T-cell (primary cell): ENCODE results near the gene PEX13. TPM values are rescaled to one million over a fixed set of nuclear protein-coding genes. Genes with fewer than 3 reads are reported as not detected.
"Not testable (repeated sequence)": the region's sequence is repeated elsewhere in the genome, so short reads cannot be mapped to it uniquely, and the experiment has no call there.

Source experiments
- ATAC-seq, 4 experiments: fragments of 200-7000 bp in 3 of 4; fragments of 150-1000 bp in 1 of 4; cut with Tn5 transposase; replicated peaks in 1 of 4; 1 replicate in 3 of 4; 2 replicates in 1 of 4; pipeline ENCODE4 v1.10.0; 2021; ENCODE audit warnings: moderate library complexity in 3 of 4, mild to moderate bottlenecking in 2 of 4, moderate number of reproducible peaks in 1 of 4
- CTCF ChIA-PET, 2 donors: fragments of 300-600 bp; sonication (Branson Sonifier 250); formaldehyde crosslinking; loops; one replicate each; lab custom pipeline; 2022; ENCODE audit warnings: antibody characterized with exemption in 2 of 2; lab: Charles Lee
- POLR2A ChIA-PET, 2 donors: fragments of 300-600 bp; sonication (Branson Sonifier 250); formaldehyde crosslinking; loops; one replicate each; lab custom pipeline; 2022; ENCODE audit warnings: antibody characterized with exemption in 2 of 2; lab: Charles Lee
- DNase-seq, 35 experiments: peaks; one replicate each; pipeline versions ENCODE4 v3.0.0 to v3.0.0-alpha.2; 2013 to 2023
- H3K27ac ChIP-seq: one replicate; pipeline ENCODE4 v1.5.1; 2013; ENCODE audit warnings: low read length
- H3K27me3 ChIP-seq, 2 experiments: replicated peaks in 1 of 2; 1 replicate in 1 of 2; 2 replicates in 1 of 2; pipeline versions ENCODE4 v1.6.1 to v1.7.0; 2013; ENCODE audit warnings: low read length in 1 of 2, mixed read lengths in 1 of 2; ENCODE audit not compliant: control insufficient read depth in 2 of 2, insufficient read depth in 2 of 2; ENCODE audit errors: extremely low read depth in 1 of 2
- H3K36me3 ChIP-seq, 2 donors: 1 replicate in 1 of 2; 2 replicates in 1 of 2; pipeline versions ENCODE4 v1.6.1 to v1.7.0; 2013; ENCODE audit warnings: low read length in 1 of 2; ENCODE audit not compliant: control insufficient read depth in 2 of 2, insufficient read depth in 1 of 2; ENCODE audit errors: extremely low read depth in 1 of 2
- H3K4me1 ChIP-seq, 2 experiments: 1 replicate in 1 of 2; 2 replicates in 1 of 2; pipeline versions ENCODE4 v1.6.1 to v1.7.0; 2013; ENCODE audit warnings: low read length in 2 of 2, mixed read lengths in 1 of 2; ENCODE audit not compliant: insufficient read depth in 2 of 2, control insufficient read depth in 1 of 2; ENCODE audit errors: extremely low read depth in 1 of 2
- H3K4me3 ChIP-seq, 2 donors: 1 replicate in 1 of 2; 2 replicates in 1 of 2; pipeline versions ENCODE4 v1.5.1 to v1.7.0; 2013; ENCODE audit warnings: mild to moderate bottlenecking in 2 of 2, low read length in 1 of 2, moderate library complexity in 1 of 2; ENCODE audit not compliant: control insufficient read depth in 1 of 2; ENCODE audit errors: extremely low read depth in 1 of 2
- H3K9me3 ChIP-seq: 2 replicates; pipeline ENCODE4 v1.7.0; 2013
- H3K27ac Mint-ChIP-seq, 2 donors: one replicate each; pipeline ENCODE4 v1.8.0; 2020 to 2021; ENCODE audit warnings: mild to moderate bottlenecking in 2 of 2, mixed read lengths in 2 of 2
- H3K27me3 Mint-ChIP-seq, 2 donors: one replicate each; pipeline ENCODE4 v1.8.0; 2021 to 2022; ENCODE audit warnings: mixed read lengths in 2 of 2
- H3K36me3 Mint-ChIP-seq: one replicate; pipeline ENCODE4 v1.8.0; 2021; ENCODE audit warnings: mixed read lengths
- H3K4me1 Mint-ChIP-seq, 3 donors: one replicate each; pipeline ENCODE4 v1.8.0; 2020 to 2022; ENCODE audit warnings: mixed read lengths in 3 of 3, mild to moderate bottlenecking in 1 of 3
- H3K4me3 Mint-ChIP-seq, 3 donors: one replicate each; pipeline ENCODE4 v1.8.0; 2020 to 2022; ENCODE audit warnings: mild to moderate bottlenecking in 3 of 3, mixed read lengths in 3 of 3, moderate library complexity in 3 of 3
- H3K9me3 Mint-ChIP-seq, 3 donors: one replicate each; pipeline ENCODE4 v1.8.0; 2020 to 2022; ENCODE audit warnings: mixed read lengths in 3 of 3
- WGBS: methylation state at CpG from one replicate; pipeline ENCODE4 v1.1.5; 2013; ENCODE audit warnings: missing lambda C conversion rate; ENCODE audit not compliant: insufficient coverage; 5-methylcytosine and 5-hydroxymethylcytosine counted together
- total RNA-seq, 35 experiments: library from RNA in 6 of 35; stranded (reverse) in 6 of 35; fragments of 120-200 nt in 1 of 35; gene quantifications; one replicate each; pipeline versions ENCODE4 v1.2.1 to v1.2.4 and lab custom pipeline; 2013 to 2026

Gene PEX13
- total RNA-seq, 5 donors from 2014 or later (not counting 1 experiment from before 2014, with no cell fraction given) = 12.6 to 22.8 (median 20.4) TPM

GRCh38 chr2:61018798-61019197 lies 1.3 kb downstream of the PEX13 start:
- no peaks in the 10 kb centered on the region for H3K27me3 Mint-ChIP-seq
- ChIA-PET POLR2A (no interaction called here), CTCF (no interaction called here)
- Histone ChIP-seq H3K36me3 (peaks cover 0 to 2% of the 10 kb centered on the region in 2 donors), H3K27ac (peak overlapping the region; percentile 75), H3K4me1 (peaks cover 11 to 13% of the 10 kb centered on the region in 2 experiments), H3K9me3 (no peaks in the 10 kb centered on the region), H3K27me3 (no peaks in the 10 kb centered on the region), H3K4me3 (peak overlapping the region in 1 of 2 donors; percentile 94)
- H3K4me3 Mint-ChIP-seq = peak overlapping the region; percentile 94 to 100 (median 99)
- peaks cover 0 to 2% (median 0%) of the 10 kb centered on the region in 3 donors for H3K9me3 Mint-ChIP-seq
- DNase-seq (no peak), ATAC-seq (no peak)
- H3K4me1 Mint-ChIP-seq = peaks cover 52 to 68% (median 58%) of the 10 kb centered on the region in 3 donors
- peaks cover 21% of the 10 kb centered on the region for H3K36me3 Mint-ChIP-seq
- H3K27ac Mint-ChIP-seq = peak overlapping the region; percentile 97 to 99
- no CpG with 5 or more reads among the region's 6 CpGs for WGBS

GRCh38 chr2:61021228-61021660 lies 3.7 kb downstream of the PEX13 start:
- CTCF ChIA-PET = no interaction called here
- H3K36me3 ChIP-seq = peaks cover under 1 to 2% of the 10 kb centered on the region in 2 donors
- H3K4me3 ChIP-seq = no peak overlapping the region
- H3K9me3 ChIP-seq = no peaks in the 10 kb centered on the region
- H3K27me3 Mint-ChIP-seq = no peaks in the 10 kb centered on the region
- H3K9me3 Mint-ChIP-seq = peaks cover 0 to 2% (median 0%) of the 10 kb centered on the region in 3 donors
- peaks cover 10 to 13% of the 10 kb centered on the region in 2 experiments for H3K4me1 ChIP-seq
- no peak overlapping the region for H3K27ac ChIP-seq
- no peak overlapping the region for H3K27ac Mint-ChIP-seq
- no peak for ATAC-seq
- H3K4me3 Mint-ChIP-seq = no peak overlapping the region
- 96% methylated on average over 6 of the region's 6 CpGs for WGBS
- H3K27me3 ChIP-seq = no peaks in the 10 kb centered on the region
- POLR2A ChIA-PET = interaction anchor here in 1 of 2 donors (0.6 kb wide), 1 partner anchor 18 kb away, joined by 5 read pairs; no protein-coding TSS in a partner anchor
- DNase-seq = no peak
- H3K36me3 Mint-ChIP-seq = peaks cover 28% of the 10 kb centered on the region
- peaks cover 61 to 66% (median 64%) of the 10 kb centered on the region in 3 donors for H3K4me1 Mint-ChIP-seq

- ChIA-PET POLR2A (no interaction called here), CTCF (no interaction called here)
- Mint-ChIP-seq H3K27ac (no peak overlapping the region), H3K4me3 (no peak overlapping the region), H3K36me3 (peaks cover 40% of the 10 kb centered on the region), H3K9me3 (peaks cover 0 to 2% (median 0%) of the 10 kb centered on the region in 3 donors), H3K4me1 (peaks cover 56 to 64% (median 60%) of the 10 kb centered on the region in 3 donors), H3K27me3 (no peaks in the 10 kb centered on the region)
- no peak for DNase-seq
- no peak overlapping the region for H3K4me3 ChIP-seq
- ATAC-seq = no peak
- no peaks in the 10 kb centered on the region for H3K9me3 ChIP-seq
- no peak overlapping the region for H3K27ac ChIP-seq
- H3K27me3 ChIP-seq = no peaks in the 10 kb centered on the region
- H3K36me3 ChIP-seq = peaks cover 2 to 3% of the 10 kb centered on the region in 2 donors
- H3K4me1 ChIP-seq = peaks cover 2 to 10% of the 10 kb centered on the region in 2 experiments
- no CpG with 5 or more reads among the region's 4 CpGs for WGBS
Measured at GRCh38 chr2:61023670-61024069, 6.2 kb downstream of the PEX13 start.

- H3K27ac Mint-ChIP-seq = no peak overlapping the region
- H3K27me3 Mint-ChIP-seq = no peaks in the 10 kb centered on the region
- Histone ChIP-seq H3K36me3 (peaks cover 10 to 23% of the 10 kb centered on the region in 2 donors), H3K27ac (no peak overlapping the region), H3K9me3 (no peaks in the 10 kb centered on the region), H3K4me1 (no peaks in the 10 kb centered on the region), H3K4me3 (no peak overlapping the region), H3K27me3 (no peaks in the 10 kb centered on the region)
- ChIA-PET CTCF (interaction anchor here in 1 of 2 donors (0.7 kb wide), 1 partner anchor 500 kb away, joined by 4 read pairs; no protein-coding TSS in a partner anchor), POLR2A (interaction anchor here (0.7 to 1.4 kb wide), 2 partner anchors 13 to 128 kb away, joined by 3 to 5 read pairs; no protein-coding TSS in a partner anchor)
- no peaks in the 10 kb centered on the region for H3K9me3 Mint-ChIP-seq
- ATAC-seq = no peak
- H3K36me3 Mint-ChIP-seq = peaks cover 38% of the 10 kb centered on the region
- H3K4me1 Mint-ChIP-seq = peaks cover 14 to 28% (median 18%) of the 10 kb centered on the region in 3 donors
- no peak overlapping the region for H3K4me3 Mint-ChIP-seq
- no CpG with 5 or more reads among the region's 3 CpGs for WGBS
- no peak for DNase-seq
Measured at GRCh38 chr2:61029533-61029932, 12.0 kb downstream of the PEX13 start.

GRCh38 chr2:61034592-61034991 lies 17.1 kb downstream of the PEX13 start:
- Mint-ChIP-seq H3K36me3 (peaks cover 50% of the 10 kb centered on the region), H3K4me1 (peaks cover 4 to 22% (median 9%) of the 10 kb centered on the region in 3 donors), H3K9me3 (peaks cover 0 to 17% (median 6%) of the 10 kb centered on the region in 3 donors)
- H3K27ac ChIP-seq, H3K27ac Mint-ChIP-seq, CTCF ChIA-PET, H3K4me1 ChIP-seq, H3K27me3 Mint-ChIP-seq, ATAC-seq, H3K9me3 ChIP-seq, H3K4me3 Mint-ChIP-seq, DNase-seq, H3K27me3 ChIP-seq, H3K4me3 ChIP-seq: not testable (repeated sequence)
- 99% methylated on average over 7 of the region's 9 CpGs for WGBS
- POLR2A ChIA-PET = interaction anchor here in 1 of 2 donors (0.5 kb wide), 1 partner anchor 133 kb away, joined by 3 read pairs; no protein-coding TSS in a partner anchor
- peaks cover 8 to 30% of the 10 kb centered on the region in 2 donors for H3K36me3 ChIP-seq

GRCh38 chr2:61036643-61037042 lies 19.1 kb downstream of the PEX13 start:
- Mint-ChIP-seq H3K36me3 (peaks cover 48% of the 10 kb centered on the region), H3K4me1 (peaks cover 17 to 34% (median 18%) of the 10 kb centered on the region in 3 donors), H3K9me3 (peaks cover 0 to 17% (median 6%) of the 10 kb centered on the region in 3 donors)
- H3K4me1 ChIP-seq, H3K27me3 ChIP-seq, H3K27me3 Mint-ChIP-seq, CTCF ChIA-PET, H3K4me3 Mint-ChIP-seq, H3K4me3 ChIP-seq, ATAC-seq, H3K9me3 ChIP-seq, DNase-seq, H3K27ac Mint-ChIP-seq, POLR2A ChIA-PET, H3K27ac ChIP-seq: not testable (repeated sequence)
- peaks cover 8 to 24% of the 10 kb centered on the region in 2 donors for H3K36me3 ChIP-seq
- WGBS = no CpG with 5 or more reads among the region's 2 CpGs
